Cardiac muscle cell (in vitro differentiated cells and primary cell): ENCODE data around the gene GPR161. TPM values are rescaled to one million over a fixed set of nuclear protein-coding genes. Genes with fewer than 3 reads are reported as not detected.

Experiments used
- DNase-seq, 2 donors: peaks; one replicate each; pipeline versions ENCODE4 v3.0.0 to v3.0.0-alpha.2; 2010 to 2017; ENCODE audit warnings: low read depth in 1 of 2, low spot score in 1 of 2
- H3K27ac ChIP-seq: fragments of 200-600 bp; sonication (generic); 2 replicates; pipeline ENCODE4 v1.5.1; 2016
- H3K27me3 ChIP-seq: fragments of 200-600 bp; sonication (generic); 2 replicates; pipeline ENCODE4 v1.6.0; 2016; ENCODE audit warnings: control low read depth
- H3K36me3 ChIP-seq: fragments of 200-600 bp; sonication (generic); 2 replicates; pipeline ENCODE4 v1.5.1; 2016; ENCODE audit warnings: control low read depth
- H3K4me1 ChIP-seq: fragments of 200-600 bp; sonication (generic); 2 replicates; pipeline ENCODE4 v1.8.1; 2017; ENCODE audit warnings: low read depth, mild to moderate bottlenecking, mixed run types
- H3K4me3 ChIP-seq: fragments of 200-600 bp; sonication (generic); 2 replicates; pipeline ENCODE4 v1.5.1; 2016; ENCODE audit warnings: mild to moderate bottlenecking
- H3K9me3 ChIP-seq: fragments of 200-600 bp; sonication (generic); 2 replicates; pipeline ENCODE4 v1.5.1; 2017; ENCODE audit warnings: low read depth, mild to moderate bottlenecking, control low read depth
- polyA plus RNA-seq: library from polyadenylated mRNA; unstranded; fragments of >200 nt; fragmentation: Nextera tagmentation; extraction: Ambion mirVana; gene quantifications from 2 replicates; pipeline ENCODE4 v1.2.1, GENCODE V29; 2016
- total RNA-seq: library from RNA; depleted of rRNA; stranded (reverse); fragments of >200 nt; gene quantifications from 2 replicates; pipeline ENCODE4 v1.2.3, GENCODE V29; 2016
- TF ChIP-seq, protein P1 (sequence below): IDR thresholded peaks from 2 replicates; pipeline ENCODE4 v1.5.1; 2012; ENCODE audit warnings: low read depth, mild to moderate bottlenecking, low read length

GPR161 gene
- total and polyA plus RNA-seq, 2 experiments from 2014 or later, result 17.0 to 27.6 TPM

DNA sequence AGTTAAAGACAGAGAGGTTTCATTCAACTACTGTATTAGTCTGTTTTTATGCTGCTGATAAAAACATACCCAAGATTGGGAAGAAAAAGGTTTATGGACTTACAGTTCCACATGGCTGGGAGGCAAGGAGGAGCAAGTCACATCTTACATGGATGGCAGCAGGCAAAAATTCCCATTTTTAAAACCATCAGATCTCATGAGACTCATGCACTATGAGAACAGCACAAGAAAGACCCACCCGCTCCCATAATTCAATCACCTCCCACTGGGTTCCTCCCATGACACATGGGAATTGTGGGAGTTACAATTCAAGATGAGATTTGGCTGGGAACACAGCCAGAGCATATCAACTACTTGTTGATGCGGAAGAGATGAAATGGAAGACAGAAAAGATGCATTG is 9.2 kb downstream of the GPR161 start:
- DNase-seq, result no peak
- Histone ChIP-seq H3K4me3 (no peak overlapping the region), H3K27me3 (no peaks in the 10 kb centered on the region), H3K9me3 (no peaks in the 10 kb centered on the region), H3K36me3 (no peaks in the 10 kb centered on the region), H3K27ac (no peak overlapping the region), H3K4me1 (no peaks in the 10 kb centered on the region)
- TF ChIP-seq, protein P1, sequence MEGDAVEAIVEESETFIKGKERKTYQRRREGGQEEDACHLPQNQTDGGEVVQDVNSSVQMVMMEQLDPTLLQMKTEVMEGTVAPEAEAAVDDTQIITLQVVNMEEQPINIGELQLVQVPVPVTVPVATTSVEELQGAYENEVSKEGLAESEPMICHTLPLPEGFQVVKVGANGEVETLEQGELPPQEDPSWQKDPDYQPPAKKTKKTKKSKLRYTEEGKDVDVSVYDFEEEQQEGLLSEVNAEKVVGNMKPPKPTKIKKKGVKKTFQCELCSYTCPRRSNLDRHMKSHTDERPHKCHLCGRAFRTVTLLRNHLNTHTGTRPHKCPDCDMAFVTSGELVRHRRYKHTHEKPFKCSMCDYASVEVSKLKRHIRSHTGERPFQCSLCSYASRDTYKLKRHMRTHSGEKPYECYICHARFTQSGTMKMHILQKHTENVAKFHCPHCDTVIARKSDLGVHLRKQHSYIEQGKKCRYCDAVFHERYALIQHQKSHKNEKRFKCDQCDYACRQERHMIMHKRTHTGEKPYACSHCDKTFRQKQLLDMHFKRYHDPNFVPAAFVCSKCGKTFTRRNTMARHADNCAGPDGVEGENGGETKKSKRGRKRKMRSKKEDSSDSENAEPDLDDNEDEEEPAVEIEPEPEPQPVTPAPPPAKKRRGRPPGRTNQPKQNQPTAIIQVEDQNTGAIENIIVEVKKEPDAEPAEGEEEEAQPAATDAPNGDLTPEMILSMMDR, result no peak

DNA sequence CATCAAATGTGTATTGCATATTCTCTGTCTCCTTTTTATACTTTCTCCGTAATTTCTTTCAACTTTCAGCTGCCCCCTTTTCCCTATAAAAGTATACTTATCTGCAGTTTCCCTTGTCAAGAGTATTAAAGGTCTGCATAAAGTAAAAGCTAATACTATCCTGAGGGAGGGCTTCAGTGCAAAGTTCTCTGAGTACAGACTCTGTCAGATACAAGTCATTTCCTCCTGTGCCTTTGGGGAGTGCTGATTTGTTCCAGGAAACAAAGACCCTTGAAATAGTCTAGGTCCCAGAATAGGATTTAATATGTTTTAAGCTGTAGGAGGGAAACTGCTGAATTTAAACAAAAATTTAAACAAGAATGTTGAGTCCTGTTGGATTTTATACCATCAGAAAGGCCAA is 11.7 kb downstream of the GPR161 start:
- Histone ChIP-seq H3K4me3 (no peak overlapping the region), H3K27ac (no peak overlapping the region), H3K4me1 (no peaks in the 10 kb centered on the region), H3K27me3 (no peaks in the 10 kb centered on the region), H3K9me3 (no peaks in the 10 kb centered on the region), H3K36me3 (no peaks in the 10 kb centered on the region)
- TF ChIP-seq, protein P1, result no peak
- DNase-seq, result no peak

DNA sequence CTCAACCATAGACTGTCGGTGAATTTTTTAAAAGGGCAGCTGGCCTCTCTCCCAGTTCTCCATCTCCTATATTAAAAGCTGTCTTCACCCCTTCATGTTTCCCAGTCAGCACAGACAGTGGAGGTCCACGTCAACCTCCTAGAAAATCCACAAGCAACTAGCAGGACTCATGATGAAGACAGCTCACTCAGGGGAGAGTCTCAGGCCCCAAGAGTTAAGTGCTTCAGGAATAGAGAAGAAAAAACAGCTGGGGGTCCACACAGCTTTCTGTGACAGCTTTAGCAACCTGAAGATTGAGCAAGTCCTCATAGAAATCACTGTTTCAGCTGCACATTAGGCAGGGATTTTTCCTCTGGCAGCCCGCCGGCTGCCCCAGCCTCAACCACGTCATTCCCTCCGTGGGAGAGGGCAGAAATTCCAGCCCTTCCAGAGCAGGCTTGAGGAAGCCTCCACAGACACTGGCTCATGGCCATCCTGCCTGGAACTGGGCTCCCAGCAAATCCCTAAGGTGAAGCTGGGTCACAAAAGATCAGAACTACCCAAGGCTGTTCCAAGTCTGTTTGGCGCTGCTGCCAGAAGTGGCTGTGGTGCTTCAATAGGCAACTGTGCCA is 15.2 kb downstream of the GPR161 start:
- Histone ChIP-seq H3K36me3 (peaks cover 4% of the 10 kb centered on the region), H3K4me3 (no peak overlapping the region), H3K4me1 (no peaks in the 10 kb centered on the region), H3K27me3 (no peaks in the 10 kb centered on the region), H3K27ac (no peak overlapping the region), H3K9me3 (no peaks in the 10 kb centered on the region)
- TF ChIP-seq, protein P1, result no peak
- peak in 1 of 2 donors; percentile 98 for DNase-seq

DNA sequence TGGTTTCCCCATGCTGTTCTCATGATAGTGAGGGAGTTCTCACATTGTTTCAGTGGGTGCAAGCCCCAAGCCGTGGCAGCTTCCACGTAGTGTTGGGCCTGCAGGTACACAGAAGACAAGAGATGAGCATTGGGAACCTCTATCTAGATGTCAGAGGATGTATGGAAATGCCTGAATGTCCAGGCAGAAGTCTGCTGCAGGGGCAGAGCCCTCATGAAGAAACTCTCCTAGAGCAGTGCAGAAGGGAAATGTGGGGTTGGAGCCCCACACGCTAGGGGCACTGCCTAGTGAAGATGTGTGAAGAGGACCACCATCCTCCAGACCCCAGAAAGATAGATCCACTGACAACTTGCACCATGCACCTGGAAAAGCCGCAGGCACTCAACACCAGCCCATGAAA is 17.0 kb downstream of the GPR161 start:
- H3K4me3 ChIP-seq, result no peak overlapping the region
- no peak overlapping the region for H3K27ac ChIP-seq
- no peaks in the 10 kb centered on the region for H3K4me1 ChIP-seq
- H3K36me3 ChIP-seq, result peaks cover 4% of the 10 kb centered on the region
- no peaks in the 10 kb centered on the region for H3K9me3 ChIP-seq
- no peak for DNase-seq
- no peaks in the 10 kb centered on the region for H3K27me3 ChIP-seq
- TF ChIP-seq, protein P1, result no peak

DNA sequence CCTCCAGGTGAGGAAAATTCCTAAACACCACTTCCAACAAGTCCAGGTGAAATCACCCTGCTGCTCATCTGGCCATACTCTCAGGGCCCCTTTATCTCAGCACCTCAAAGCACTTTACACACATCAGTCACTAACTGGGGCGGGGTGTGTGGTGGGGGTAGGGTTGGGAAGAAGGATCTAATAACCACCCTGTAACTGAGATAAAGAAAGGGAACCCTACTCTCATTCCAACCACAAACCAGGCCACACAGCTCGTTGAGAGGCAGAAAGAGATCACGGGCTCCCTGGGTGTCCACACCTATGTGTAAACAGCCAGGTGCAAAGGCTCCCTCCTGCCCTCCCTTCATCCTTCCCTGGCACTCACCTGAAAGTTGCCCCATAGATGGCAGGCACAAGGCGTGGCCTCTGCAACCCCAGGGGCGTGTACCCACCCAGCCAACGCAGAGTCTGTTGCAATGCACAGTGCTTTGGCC is 20.4 kb downstream of the GPR161 start:
- no peaks in the 10 kb centered on the region for H3K9me3 ChIP-seq
- H3K27ac ChIP-seq, result no peak overlapping the region
- no peak overlapping the region for H3K4me3 ChIP-seq
- TF ChIP-seq, protein P1, result no peak
- no peaks in the 10 kb centered on the region for H3K27me3 ChIP-seq
- H3K4me1 ChIP-seq, result no peaks in the 10 kb centered on the region
- H3K36me3 ChIP-seq, result peaks cover 4% of the 10 kb centered on the region
- no peak for DNase-seq
